OCI-LY7 (cell line): Measurements from ENCODE around the gene ARHGAP4.

Source experiments
- EZH2phosphoT487 ChIP-seq: fragments of 200-600 bp; sonication (generic); IDR thresholded peaks from 2 replicates; pipeline ENCODE4 v1.6.1; 2018; ENCODE audit warnings: low read depth, borderline replicate concordance, mild to moderate bottlenecking, mixed run types, antibody characterized with exemption, low read length, moderate library complexity, mixed read lengths
- TF ChIP-seq, protein P1 (sequence below): fragments of 200-600 bp; sonication (generic); conservative IDR thresholded peaks from 2 replicates; pipeline ENCODE4 v1.5.1; 2014; ENCODE audit warnings: mild to moderate bottlenecking, antibody characterized with exemption, low read length, moderate library complexity, mixed read lengths

DNA sequence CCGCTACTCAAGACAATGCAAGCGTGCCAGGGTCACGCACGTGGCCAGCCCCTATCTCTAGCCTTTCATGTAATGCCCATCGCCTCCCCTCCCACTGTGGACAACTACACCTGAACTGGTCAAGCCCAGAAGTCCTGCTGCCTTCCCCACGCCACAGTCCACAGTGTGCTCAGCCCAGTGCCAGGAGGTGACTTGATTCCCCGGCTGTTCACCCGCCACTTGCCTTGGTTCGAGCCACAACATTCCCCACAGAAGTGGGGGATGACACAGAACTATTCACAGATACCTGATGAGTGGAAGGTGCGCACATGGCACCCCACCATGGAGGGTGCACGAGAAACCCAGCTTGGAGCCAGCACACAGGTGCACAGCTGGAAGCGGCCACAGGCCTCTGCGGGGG is 6.8 kb downstream of the ARHGAP4 start:
- TF ChIP-seq, protein P1, sequence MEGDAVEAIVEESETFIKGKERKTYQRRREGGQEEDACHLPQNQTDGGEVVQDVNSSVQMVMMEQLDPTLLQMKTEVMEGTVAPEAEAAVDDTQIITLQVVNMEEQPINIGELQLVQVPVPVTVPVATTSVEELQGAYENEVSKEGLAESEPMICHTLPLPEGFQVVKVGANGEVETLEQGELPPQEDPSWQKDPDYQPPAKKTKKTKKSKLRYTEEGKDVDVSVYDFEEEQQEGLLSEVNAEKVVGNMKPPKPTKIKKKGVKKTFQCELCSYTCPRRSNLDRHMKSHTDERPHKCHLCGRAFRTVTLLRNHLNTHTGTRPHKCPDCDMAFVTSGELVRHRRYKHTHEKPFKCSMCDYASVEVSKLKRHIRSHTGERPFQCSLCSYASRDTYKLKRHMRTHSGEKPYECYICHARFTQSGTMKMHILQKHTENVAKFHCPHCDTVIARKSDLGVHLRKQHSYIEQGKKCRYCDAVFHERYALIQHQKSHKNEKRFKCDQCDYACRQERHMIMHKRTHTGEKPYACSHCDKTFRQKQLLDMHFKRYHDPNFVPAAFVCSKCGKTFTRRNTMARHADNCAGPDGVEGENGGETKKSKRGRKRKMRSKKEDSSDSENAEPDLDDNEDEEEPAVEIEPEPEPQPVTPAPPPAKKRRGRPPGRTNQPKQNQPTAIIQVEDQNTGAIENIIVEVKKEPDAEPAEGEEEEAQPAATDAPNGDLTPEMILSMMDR: no peak
- TF ChIP-seq EZH2phosphoT487: no peak
